Kidney tubule cell (primary cell): Measurements from ENCODE around the gene IFNB1.

ENCODE experiments used
- DNase-seq: peaks from one replicate; pipeline ENCODE4 v3.0.0-alpha.2; 2018; ENCODE audit warnings: low spot score

Gene IFNB1

DNA sequence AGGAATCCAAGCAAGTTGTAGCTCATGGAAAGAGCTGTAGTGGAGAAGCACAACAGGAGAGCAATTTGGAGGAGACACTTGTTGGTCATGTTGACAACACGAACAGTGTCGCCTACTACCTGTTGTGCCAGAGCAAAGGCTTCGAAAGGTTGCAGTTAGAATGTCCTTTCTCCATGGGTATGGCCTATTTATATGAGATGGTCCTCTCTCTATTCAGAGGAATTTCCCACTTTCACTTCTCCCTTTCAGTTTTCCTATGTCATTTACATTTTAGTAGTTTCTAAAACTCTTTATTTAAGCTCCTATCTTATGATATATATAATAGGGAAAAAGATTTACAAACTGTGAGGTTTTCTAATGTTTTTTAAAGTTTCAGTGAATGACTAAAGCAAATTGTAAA lies at the start of gene IFNB1:
Gene IFNB1, minus strand, starts transcription at position 162 of the 400 bp plus-strand sequence. Its CDS starts 73 bp downstream, at position 89.
- DNase-seq: no peak

GRCh38 chr9:21121595-21122251 lies 44.0 kb upstream of the IFNB1 start:
- DNase-seq: no peak

- DNase-seq: no peak
These were observed 43.3 kb upstream of the IFNB1 start for GRCh38 chr9:21121079-21121478.

GRCh38 chr9:21119093-21119770 lies 41.5 kb upstream of the IFNB1 start:
- DNase-seq: no peak

- DNase-seq: no peak
These were observed 36.6 kb upstream of the IFNB1 start for GRCh38 chr9:21114311-21114710.

DNA sequence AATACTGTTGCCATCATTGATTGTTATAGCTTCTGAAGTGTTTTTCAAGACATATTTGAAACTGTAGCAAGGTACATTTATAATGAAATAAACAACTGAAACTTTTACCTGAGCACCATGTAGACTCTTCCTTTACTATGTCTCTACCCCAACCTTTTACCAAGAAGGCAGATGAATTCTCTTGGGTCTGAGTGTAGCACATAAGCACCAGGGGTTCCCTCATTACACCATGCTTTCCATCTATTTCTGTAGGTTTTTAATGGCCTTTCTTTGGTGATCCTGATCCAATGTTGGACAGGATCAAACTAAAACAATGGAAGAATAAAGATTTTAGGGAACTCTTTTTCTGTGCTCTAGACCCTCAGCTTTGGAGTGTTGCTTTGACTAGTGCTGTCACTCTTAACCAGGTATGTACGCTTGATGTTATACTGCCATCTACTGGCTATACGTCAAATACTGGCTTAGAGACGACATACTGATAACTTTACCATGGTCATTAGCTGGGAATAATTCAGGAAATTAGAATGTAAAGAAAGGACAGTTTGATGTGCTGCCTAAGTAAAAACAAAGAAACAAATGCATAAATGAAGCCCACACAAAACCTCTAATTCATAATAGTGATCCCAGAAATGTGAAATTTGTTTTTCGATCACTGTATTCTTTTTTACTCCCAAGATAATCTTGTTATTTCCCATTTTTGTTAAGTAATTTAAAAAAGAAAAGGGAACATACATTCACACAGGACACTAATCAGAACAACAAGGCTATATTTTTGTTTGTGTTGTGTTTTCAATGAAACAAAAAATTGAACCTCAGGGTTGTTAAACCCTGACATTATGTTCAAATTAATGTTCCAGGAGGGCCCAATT lies 33.2 kb upstream of the IFNB1 start:
- peak; percentile 74 for DNase-seq

- no peak for DNase-seq
These were observed 27.0 kb upstream of the IFNB1 start for GRCh38 chr9:21104787-21105186.

- peak; percentile 41 for DNase-seq
These were observed 24.6 kb upstream of the IFNB1 start for GRCh38 chr9:21102305-21102704.

DNA sequence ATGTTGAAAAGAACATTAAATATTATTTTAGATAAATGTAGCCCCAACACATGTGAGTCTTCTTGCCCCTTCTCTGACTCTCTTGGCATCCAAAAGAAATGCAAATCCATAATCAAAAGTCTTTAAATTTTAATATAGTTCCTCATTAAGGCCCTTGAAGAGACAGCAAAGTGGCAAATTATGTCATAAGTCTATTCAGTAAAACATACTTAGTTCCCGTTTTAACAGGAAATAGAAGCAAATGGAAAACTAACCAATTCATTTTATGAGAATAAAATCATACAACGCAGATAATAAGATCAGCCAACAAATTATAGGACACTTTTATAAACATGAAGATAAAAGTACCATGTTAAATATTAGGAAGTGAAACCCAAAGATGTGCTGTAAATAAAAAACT lies 20.1 kb upstream of the IFNB1 start:
- DNase-seq: no peak

- no peak for DNase-seq
These were observed 19.1 kb upstream of the IFNB1 start for GRCh38 chr9:21096901-21097255.

DNA sequence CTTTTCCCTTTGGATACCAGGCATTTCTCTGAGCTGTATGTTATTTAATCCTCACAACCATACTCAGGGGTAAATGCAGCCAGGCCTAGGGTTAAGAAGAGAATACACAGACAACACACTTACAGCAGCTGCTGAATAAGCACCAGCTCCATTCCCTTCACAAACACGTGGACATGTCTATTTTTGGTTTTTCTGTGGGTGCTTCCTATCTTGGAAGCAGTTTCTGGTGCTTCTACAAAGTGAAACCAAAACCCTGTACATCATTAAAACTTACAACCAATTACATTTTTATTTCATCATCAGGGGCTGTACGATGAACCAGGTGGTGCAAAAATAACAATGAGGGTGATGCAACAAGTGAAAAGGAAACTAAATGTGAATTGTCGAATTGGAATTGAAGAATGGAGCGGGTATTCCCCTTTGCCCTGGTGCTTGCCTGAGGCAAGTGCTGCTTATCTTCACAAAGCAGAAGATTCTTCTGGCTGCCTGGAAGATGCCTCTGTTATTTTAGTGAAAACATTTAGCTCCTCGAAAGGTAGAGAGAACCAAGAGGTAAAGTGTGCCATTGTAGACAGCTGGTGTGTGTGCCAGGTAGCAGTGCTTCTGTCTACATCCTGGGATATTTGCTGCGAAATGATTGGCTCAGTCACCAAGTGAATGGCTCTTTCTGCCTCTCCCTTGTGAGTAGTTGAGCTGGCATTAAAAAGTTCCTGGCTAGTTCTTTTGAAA lies 18.6 kb upstream of the IFNB1 start:
- DNase-seq: peak; percentile 69

DNA sequence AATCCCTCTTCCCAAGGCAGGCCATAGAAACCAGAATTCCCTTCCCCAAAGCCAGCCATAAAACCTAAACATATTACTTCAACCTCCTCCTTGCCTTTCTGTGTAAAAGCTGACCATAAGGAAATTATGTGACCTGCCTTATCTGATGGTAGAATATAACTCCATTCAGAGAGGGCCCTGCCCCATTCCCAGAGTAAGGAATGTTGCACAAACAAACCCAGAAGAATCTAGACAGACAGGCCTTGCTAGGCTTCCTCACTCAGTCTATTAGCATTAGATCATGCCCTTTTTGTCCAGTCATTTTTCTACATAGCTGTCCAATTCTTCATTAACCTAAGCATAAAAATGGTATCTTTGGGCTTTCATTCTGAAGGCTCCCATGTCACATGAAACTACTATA lies 17.8 kb upstream of the IFNB1 start:
- DNase-seq: peak; percentile 29

DNA sequence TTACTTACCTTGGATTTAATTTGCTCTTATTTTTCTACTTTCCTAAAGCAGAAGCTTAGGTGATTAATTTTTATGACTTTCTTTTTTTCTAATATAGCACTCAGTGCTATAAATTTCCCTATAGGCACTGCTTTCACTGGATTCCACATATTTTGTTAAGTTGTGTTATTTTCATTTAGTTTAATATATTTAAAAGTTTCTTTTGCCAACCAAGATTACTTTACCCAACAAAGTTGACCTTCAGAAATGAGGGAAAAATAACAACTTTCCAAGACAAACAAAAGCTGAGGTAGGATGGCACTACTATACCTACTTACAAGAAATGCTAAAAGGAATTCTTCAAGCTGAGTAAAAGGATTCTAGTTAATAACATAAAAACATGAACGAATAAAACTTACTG lies 8.8 kb upstream of the IFNB1 start:
- no peak for DNase-seq

DNA sequence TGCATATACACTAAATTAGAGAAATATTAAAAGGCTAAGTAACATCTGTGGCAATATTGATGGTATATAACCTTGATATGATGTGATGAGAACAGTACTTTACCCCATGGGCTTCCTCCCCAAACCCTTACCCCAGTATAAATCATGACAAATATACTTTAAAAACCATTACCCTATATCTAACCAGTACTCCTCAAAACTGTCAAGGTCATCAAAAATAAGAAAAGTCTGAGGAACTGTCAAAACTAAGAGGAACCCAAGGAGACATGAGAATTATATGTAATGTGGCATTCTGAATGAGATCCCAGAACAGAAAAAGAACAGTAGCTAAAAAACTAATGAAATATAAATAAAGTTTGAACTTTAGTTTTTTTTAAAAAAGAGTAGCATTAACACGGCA lies 7.3 kb upstream of the IFNB1 start:
- DNase-seq: no peak

DNA sequence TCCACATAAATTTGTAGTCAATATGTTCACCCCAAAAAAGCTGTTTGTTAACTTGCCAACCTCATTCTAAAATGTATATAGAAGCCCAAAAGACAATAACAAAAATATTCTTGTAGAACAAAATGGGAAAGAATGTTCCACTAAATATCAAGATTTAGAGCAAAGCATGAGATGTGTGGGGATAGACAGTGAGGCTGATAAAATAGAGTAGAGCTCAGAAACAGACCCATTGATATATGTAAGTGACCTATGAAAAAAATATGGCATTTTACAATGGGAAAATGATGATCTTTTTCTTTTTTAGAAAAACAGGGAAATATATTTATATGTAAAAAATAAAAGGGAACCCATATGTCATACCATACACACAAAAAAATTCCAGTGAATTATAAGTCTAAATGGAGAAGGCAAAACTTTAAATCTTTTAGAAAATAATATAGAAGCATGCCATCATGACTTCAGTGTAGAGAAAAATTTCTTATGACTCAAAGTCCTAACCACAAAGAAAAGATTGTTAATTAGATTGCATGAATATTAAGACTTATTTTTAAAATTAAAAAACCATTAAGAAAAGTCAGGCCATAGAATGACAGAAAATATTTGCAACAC lies 6.6 kb upstream of the IFNB1 start:
- no peak for DNase-seq

- no peak for DNase-seq
These were observed 4.9 kb upstream of the IFNB1 start for GRCh38 chr9:21082671-21083070.

DNA sequence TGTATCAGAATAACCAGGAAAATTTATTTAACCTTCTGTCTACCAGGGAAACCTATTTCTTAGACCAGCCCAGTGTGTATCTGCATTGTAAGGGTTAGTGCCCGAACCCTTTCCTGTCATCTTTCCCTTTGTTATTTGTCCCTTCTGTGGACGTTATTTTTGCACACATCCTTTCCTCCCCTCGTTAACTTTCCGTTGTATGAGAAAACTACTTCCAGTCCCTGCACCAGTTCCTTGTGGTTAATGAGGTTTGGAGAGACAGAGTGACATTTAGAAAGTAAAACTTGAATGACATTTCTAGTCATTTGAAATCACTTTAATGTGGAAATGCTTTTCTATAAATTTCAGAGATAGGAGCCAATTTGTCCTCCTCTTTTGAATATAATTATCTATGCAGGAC lies 4.3 kb upstream of the IFNB1 start:
- DNase-seq: no peak

GRCh38 chr9:21081451-21081850 lies 3.7 kb upstream of the IFNB1 start:
- DNase-seq: no peak

- no peak for DNase-seq
These were observed 3.1 kb upstream of the IFNB1 start for GRCh38 chr9:21080793-21081192.

- peak; percentile 8 for DNase-seq
These were observed 960 bp upstream of the IFNB1 start for GRCh38 chr9:21078702-21079101.

GRCh38 chr9:21075484-21075883 lies 2.3 kb downstream of the IFNB1 start:
- no peak for DNase-seq

DNA sequence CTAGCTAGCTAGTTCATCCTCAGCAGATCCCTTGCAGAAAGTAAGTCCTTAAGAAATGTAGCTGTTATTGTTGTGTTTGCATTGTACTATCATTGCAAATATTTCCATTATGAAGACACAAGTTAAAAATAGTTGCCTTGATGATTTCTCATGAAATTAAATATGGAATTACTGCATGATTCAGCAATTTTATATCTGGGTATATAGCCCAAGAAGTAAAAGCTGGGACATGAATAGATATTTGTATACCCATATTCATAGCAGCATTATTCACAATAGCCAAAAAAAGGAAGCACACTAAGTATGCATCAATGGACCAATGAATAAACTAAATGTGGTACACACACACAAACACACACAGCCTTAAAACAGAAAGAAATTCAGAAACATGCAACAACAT lies 6.8 kb downstream of the IFNB1 start:
- DNase-seq: no peak
